HG02798 (cell line): ENCODE measurements around the gene SLC25A11.

Source experiments
- ATAC-seq: cut with Tn5 transposase; IDR thresholded peaks from one replicate; pipeline ENCODE4 v1.9.1; 2021; ENCODE audit warnings: mild to moderate bottlenecking; ENCODE audit not compliant: unreplicated experiment, poor library complexity

SLC25A11 gene

GRCh38 chr17:4896332-4897197, 43.3 kb downstream of the SLC25A11 start:
- no peak for ATAC-seq

GRCh38 chr17:4895657-4896331, 44.1 kb downstream of the SLC25A11 start:
- ATAC-seq: no peak

GRCh38 chr17:4895121-4895520, 44.7 kb downstream of the SLC25A11 start:
- ATAC-seq: no peak

GRCh38 chr17:4893721-4894560, 45.9 kb downstream of the SLC25A11 start:
- no peak for ATAC-seq

- no peak for ATAC-seq
Measured at GRCh38 chr17:4893272-4893671, 46.6 kb downstream of the SLC25A11 start.

GRCh38 chr17:4892499-4893221, 47.2 kb downstream of the SLC25A11 start:
- ATAC-seq: no peak

GRCh38 chr17:4891411-4892410, 48.1 kb downstream of the SLC25A11 start:
- no peak for ATAC-seq

- no peak for ATAC-seq
Measured at GRCh38 chr17:4887581-4887980, 52.3 kb downstream of the SLC25A11 start.
